ENCODE data around the gene PLK2.

DNA sequence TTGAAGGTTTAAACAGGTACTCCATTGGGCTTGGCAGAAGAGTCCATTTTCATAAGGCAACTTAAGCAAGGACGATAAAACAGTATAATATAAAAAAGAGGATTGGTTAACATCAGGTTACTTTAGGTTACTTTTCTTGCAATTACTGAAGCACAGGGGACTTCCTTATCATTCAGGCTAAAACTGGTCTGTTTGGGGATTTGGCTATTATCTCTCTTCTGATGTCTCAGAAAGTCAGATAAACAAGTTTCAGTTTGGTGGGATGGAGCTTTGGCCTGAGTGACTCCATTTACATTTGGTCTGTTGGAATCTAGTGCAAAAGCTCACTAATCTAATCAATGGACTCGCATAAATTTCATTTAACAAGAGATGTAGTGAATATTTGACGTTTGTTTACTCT lies 39.3 kb upstream of the PLK2 start:
- TF ChIP-seq, protein P1, sequence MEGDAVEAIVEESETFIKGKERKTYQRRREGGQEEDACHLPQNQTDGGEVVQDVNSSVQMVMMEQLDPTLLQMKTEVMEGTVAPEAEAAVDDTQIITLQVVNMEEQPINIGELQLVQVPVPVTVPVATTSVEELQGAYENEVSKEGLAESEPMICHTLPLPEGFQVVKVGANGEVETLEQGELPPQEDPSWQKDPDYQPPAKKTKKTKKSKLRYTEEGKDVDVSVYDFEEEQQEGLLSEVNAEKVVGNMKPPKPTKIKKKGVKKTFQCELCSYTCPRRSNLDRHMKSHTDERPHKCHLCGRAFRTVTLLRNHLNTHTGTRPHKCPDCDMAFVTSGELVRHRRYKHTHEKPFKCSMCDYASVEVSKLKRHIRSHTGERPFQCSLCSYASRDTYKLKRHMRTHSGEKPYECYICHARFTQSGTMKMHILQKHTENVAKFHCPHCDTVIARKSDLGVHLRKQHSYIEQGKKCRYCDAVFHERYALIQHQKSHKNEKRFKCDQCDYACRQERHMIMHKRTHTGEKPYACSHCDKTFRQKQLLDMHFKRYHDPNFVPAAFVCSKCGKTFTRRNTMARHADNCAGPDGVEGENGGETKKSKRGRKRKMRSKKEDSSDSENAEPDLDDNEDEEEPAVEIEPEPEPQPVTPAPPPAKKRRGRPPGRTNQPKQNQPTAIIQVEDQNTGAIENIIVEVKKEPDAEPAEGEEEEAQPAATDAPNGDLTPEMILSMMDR (IDR thresholded peaks at IDR 0.05) = no peak
- no peak for TF ChIP-seq POLR2A (IDR thresholded peaks at IDR 0.05)

Data from uterus (tissue), 2 donors.